SH-SY5Y (cell line): ENCODE data around the gene PGLYRP1.

Source experiments
- GATA2 ChIP-seq: IDR thresholded peaks from 2 replicates; pipeline ENCODE4 v1.6.1; 2011; ENCODE audit warnings: mild to moderate bottlenecking, low read depth, low read length
- GATA3 ChIP-seq: IDR thresholded peaks from 2 replicates; pipeline ENCODE4 v1.6.1; 2011; ENCODE audit warnings: low read depth, mild to moderate bottlenecking, low read length, moderate library complexity

PGLYRP1 gene

GRCh38 chr19:46019270-46019669 is 3.6 kb downstream of the PGLYRP1 start:
- no peak for TF ChIP-seq GATA3
- TF ChIP-seq GATA2: no peak

- TF ChIP-seq GATA2: no peak
- TF ChIP-seq GATA3: no peak
Measured at GRCh38 chr19:46018729-46019251, 4.1 kb downstream of the PGLYRP1 start.

- TF ChIP-seq GATA2: no peak
- TF ChIP-seq GATA3: no peak
Measured at GRCh38 chr19:46017874-46018675, 4.8 kb downstream of the PGLYRP1 start.

- TF ChIP-seq GATA2 (no peak), GATA3 (no peak)
Measured at GRCh38 chr19:46017095-46017429, 5.8 kb downstream of the PGLYRP1 start.

- no peak for TF ChIP-seq GATA3
- no peak for TF ChIP-seq GATA2
Measured at GRCh38 chr19:46016426-46017094, 6.3 kb downstream of the PGLYRP1 start.

GRCh38 chr19:46015687-46016425 is 7.0 kb downstream of the PGLYRP1 start:
- TF ChIP-seq GATA3 (no peak), GATA2 (no peak)

- TF ChIP-seq GATA2 (no peak), GATA3 (no peak)
Measured at GRCh38 chr19:46014941-46015686, 7.7 kb downstream of the PGLYRP1 start.

- TF ChIP-seq GATA2 (no peak), GATA3 (no peak)
Measured at GRCh38 chr19:46014534-46014933, 8.3 kb downstream of the PGLYRP1 start.

- no peak for TF ChIP-seq GATA3
- no peak for TF ChIP-seq GATA2
Measured at GRCh38 chr19:46009530-46010510, 13.0 kb downstream of the PGLYRP1 start.

GRCh38 chr19:46006411-46006810 is 16.4 kb downstream of the PGLYRP1 start:
- TF ChIP-seq GATA3: no peak
- TF ChIP-seq GATA2: no peak

- TF ChIP-seq GATA2 (no peak), GATA3 (no peak)
Measured at GRCh38 chr19:46002678-46003275, 20.1 kb downstream of the PGLYRP1 start.
